HG03064 (cell line): ENCODE results near the gene ADH7.

ENCODE experiments used
- ATAC-seq: cut with Tn5 transposase; IDR thresholded peaks from one replicate; pipeline ENCODE4 v1.9.1; 2021; ENCODE audit warnings: low read depth; ENCODE audit not compliant: unreplicated experiment

Gene ADH7

GRCh38 chr4:99435154-99435553 lies at the start of gene ADH7:
ADH7 (minus strand) TSS chr4:99435342; CDS start chr4:99435233, 109 bp downstream.
- no peak for ATAC-seq

GRCh38 chr4:99483636-99484035 lies 48.5 kb upstream of the ADH7 start:
- no peak for ATAC-seq

GRCh38 chr4:99473131-99473530 lies 38.0 kb upstream of the ADH7 start:
- no peak for ATAC-seq

- ATAC-seq, result no peak
Measured at GRCh38 chr4:99471896-99472295, 36.8 kb upstream of the ADH7 start.

GRCh38 chr4:99471349-99471748 lies 36.2 kb upstream of the ADH7 start:
- no peak for ATAC-seq

- ATAC-seq, result no peak
Measured at GRCh38 chr4:99468889-99469288, 33.7 kb upstream of the ADH7 start.

- no peak for ATAC-seq
Measured at GRCh38 chr4:99467887-99468286, 32.7 kb upstream of the ADH7 start.

- ATAC-seq, result no peak
Measured at GRCh38 chr4:99463566-99463965, 28.4 kb upstream of the ADH7 start.

- peak; percentile 96 for ATAC-seq
Measured at GRCh38 chr4:99462875-99463464, 27.8 kb upstream of the ADH7 start.

GRCh38 chr4:99461623-99462401 lies 26.7 kb upstream of the ADH7 start:
- ATAC-seq, result no peak

GRCh38 chr4:99459546-99460042 lies 24.5 kb upstream of the ADH7 start:
- no peak for ATAC-seq

GRCh38 chr4:99458911-99459447 lies 23.8 kb upstream of the ADH7 start:
- no peak for ATAC-seq

- ATAC-seq, result no peak
Measured at GRCh38 chr4:99457676-99458075, 22.5 kb upstream of the ADH7 start.

GRCh38 chr4:99457270-99457669 lies 22.1 kb upstream of the ADH7 start:
- no peak for ATAC-seq

- ATAC-seq, result peak; percentile 23
Measured at GRCh38 chr4:99447513-99447912, 12.4 kb upstream of the ADH7 start.

- ATAC-seq, result peak; percentile 95
Measured at GRCh38 chr4:99447079-99447478, 11.9 kb upstream of the ADH7 start.

- no peak for ATAC-seq
Measured at GRCh38 chr4:99438405-99438780, 3.3 kb upstream of the ADH7 start.

GRCh38 chr4:99437723-99438404 lies 2.7 kb upstream of the ADH7 start:
- ATAC-seq, result no peak

- no peak for ATAC-seq
Measured at GRCh38 chr4:99436976-99437722, 2.0 kb upstream of the ADH7 start.

- ATAC-seq, result no peak
Measured at GRCh38 chr4:99436462-99436861, 1.3 kb upstream of the ADH7 start.

GRCh38 chr4:99430106-99430505 lies 5.0 kb downstream of the ADH7 start:
- ATAC-seq, result no peak
